GM12892 (cell line): ENCODE data around the gene IGF2BP1.

Experiments
- POLR2A ChIP-seq: IDR thresholded peaks from 2 replicates; pipeline ENCODE4 v1.6.1; 2011; ENCODE audit warnings: low read depth, low read length, control low read depth
- POLR2AphosphoS5 ChIP-seq: IDR thresholded peaks from 2 replicates; pipeline ENCODE4 v1.6.1; 2011; ENCODE audit warnings: low read depth, low read length, control low read depth
- TAF1 ChIP-seq: IDR thresholded peaks from 2 replicates; pipeline ENCODE4 v1.6.1; 2011; ENCODE audit warnings: low read depth, mild to moderate bottlenecking, control low read depth, low read length, borderline replicate concordance

DNA sequence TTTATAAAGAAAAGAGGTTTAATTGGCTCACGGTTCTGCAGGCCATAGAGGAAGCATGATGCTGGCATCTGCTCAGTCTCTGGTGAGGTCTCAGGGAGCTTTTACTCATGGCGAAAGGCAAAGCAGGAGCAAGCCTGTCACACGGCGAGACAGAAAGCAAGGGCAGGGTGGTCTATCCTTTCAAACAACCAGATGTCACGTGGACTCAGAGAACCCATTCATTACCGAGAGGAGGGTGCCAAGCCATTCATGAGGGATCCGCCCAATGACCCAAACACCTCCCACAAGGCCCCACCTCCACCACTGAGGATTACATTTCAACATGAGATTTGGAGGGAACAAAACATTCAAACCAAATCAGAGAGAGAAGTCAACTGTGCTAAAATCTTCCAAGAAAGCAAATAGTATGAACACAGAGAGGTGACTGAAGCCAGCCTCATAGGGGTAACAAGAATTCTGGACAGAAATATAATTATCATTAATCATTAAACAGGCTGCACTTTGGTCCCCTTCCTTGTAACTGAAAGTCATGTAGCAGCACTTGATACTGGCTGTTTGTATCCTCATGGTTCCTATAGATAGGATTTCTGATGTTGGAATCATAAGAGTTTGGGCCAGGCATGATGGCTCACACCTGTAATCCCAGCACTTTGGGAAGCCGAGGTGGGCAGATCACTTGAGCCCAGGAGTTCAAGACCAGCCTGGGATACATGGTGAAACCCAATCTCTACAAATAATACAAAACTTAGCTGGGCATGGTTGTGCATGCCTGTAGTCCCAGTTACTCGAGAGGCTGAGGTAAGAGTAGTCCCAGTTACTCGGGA, 82.9 kb downstream of the IGF2BP1 start:
- TF ChIP-seq POLR2A (no peak), POLR2AphosphoS5 (no peak), TAF1 (no peak)
